Panc1 (cell line): Measurements from ENCODE around the gene AKAP13. TPM values are rescaled to one million over a fixed set of nuclear protein-coding genes. Genes with fewer than 3 reads are reported as not detected.

Experiments used
- ATAC-seq: fragments of 200-7000 bp; cut with Tn5 transposase; 2 replicates; pipeline ENCODE4 v1.9.1; 2020; ENCODE audit warnings: mild to moderate bottlenecking, moderate library complexity
- BruUV-seq: library from RNA; stranded (reverse); fragments of 400-500 nt; replicated peaks from 2 replicates; lab custom pipeline; 2021; lab: Mats Ljungman, UMichigan
- CTCF ChIA-PET: fragments of 300-600 bp; sonication (Branson Sonifier 250); formaldehyde crosslinking; loops from one replicate; lab custom pipeline; 2022; ENCODE audit warnings: antibody characterized with exemption; lab: Charles Lee
- POLR2A ChIA-PET: fragments of 300-600 bp; sonication (Branson Sonifier 250); formaldehyde crosslinking; loops from one replicate; lab custom pipeline; 2022; ENCODE audit warnings: antibody characterized with exemption; lab: Charles Lee
- DNase-seq: peaks from one replicate; pipeline ENCODE4 v3.0.0-alpha.2; 2010; ENCODE audit warnings: low read depth, low spot score
- H3K27ac ChIP-seq: 2 replicates; pipeline ENCODE4 v1.5.1; 2011; ENCODE audit warnings: mild to moderate bottlenecking, low read length, inconsistent platforms
- H3K27me3 ChIP-seq: fragments of 200-500 bp; sonication (Bioruptor generic); 2 replicates; pipeline ENCODE4 v1.6.0; 2014; ENCODE audit warnings: low read length, inconsistent platforms; ENCODE audit not compliant: control insufficient read depth, insufficient read depth
- H3K36me3 ChIP-seq: fragments of 200-500 bp; sonication (Bioruptor generic); 2 replicates; pipeline ENCODE4 v1.5.1; 2014; ENCODE audit warnings: inconsistent platforms, mild to moderate bottlenecking, low read length, moderate library complexity; ENCODE audit not compliant: control insufficient read depth, insufficient read depth
- H3K4me1 ChIP-seq: 2 replicates; pipeline ENCODE4 v1.5.1; 2011; ENCODE audit warnings: inconsistent platforms, mild to moderate bottlenecking, low read length, moderate library complexity; ENCODE audit not compliant: control insufficient read depth, insufficient read depth
- H3K4me3 ChIP-seq, 2 experiments: 2 replicates each; pipeline ENCODE4 v1.5.1; 2011 to 2012; ENCODE audit warnings: low read depth in 2 of 2, low read length in 2 of 2, mild to moderate bottlenecking in 2 of 2, inconsistent platforms in 1 of 2, moderate library complexity in 1 of 2
- H3K9me3 ChIP-seq: fragments of 200-500 bp; sonication (Bioruptor generic); 2 replicates; pipeline ENCODE4 v1.5.1; 2014; ENCODE audit warnings: low read depth, mild to moderate bottlenecking, inconsistent platforms, low read length, moderate library complexity; ENCODE audit not compliant: control insufficient read depth, insufficient read depth
- POLR2AphosphoS5 ChIP-seq: IDR thresholded peaks from 2 replicates; pipeline ENCODE4 v1.6.1; 2012; ENCODE audit warnings: mild to moderate bottlenecking, low read depth, low read length, moderate library complexity
- SIN3A ChIP-seq: IDR thresholded peaks from 2 replicates; pipeline ENCODE4 v1.6.1; 2012; ENCODE audit warnings: low read depth, mild to moderate bottlenecking, low read length, moderate library complexity, borderline replicate concordance; ENCODE audit not compliant: insufficient read depth
- TCF7L2 ChIP-seq: IDR thresholded peaks from 2 replicates; pipeline ENCODE4 v1.6.1; 2011; ENCODE audit warnings: mild to moderate bottlenecking, low read depth, low read length, inconsistent platforms
- in situ Hi-C: cut with HindIII; loops from 2 replicates; pipeline ENCODE4 v1.10.0; 2016; ENCODE audit warnings: low sequenced_read_pairs, low pct_unique_long_range_greater_than_20kb
- intact Hi-C: fragments of 100-400 bp; cut with micrococcal nuclease; formaldehyde crosslinking; loops from one replicate; pipeline ENCODE4 v1.10.0; 2022; ENCODE audit not compliant: unreplicated experiment
- total RNA-seq: library from RNA; stranded (reverse); gene quantifications from one replicate; pipeline ENCODE4 v1.2.1, GENCODE V29; 2021; ENCODE audit not compliant: unreplicated experiment
- TF ChIP-seq, protein P1 (sequence below), 2 experiments: IDR thresholded peaks; 2 replicates each; pipeline ENCODE4 v1.6.1; 2011 to 2012; ENCODE audit warnings: low read depth in 2 of 2, control low read depth in 1 of 2, low read length in 1 of 2, mild to moderate bottlenecking in 1 of 2, moderate library complexity in 1 of 2; ENCODE audit not compliant: insufficient read depth in 1 of 2
- TF ChIP-seq, protein P2 (sequence below): fragments of 450-650 bp; IDR thresholded peaks from 2 replicates; pipeline ENCODE4 v1.5.1; 2017; ENCODE audit warnings: mild to moderate bottlenecking

AKAP13 gene
- total RNA-seq, 1 experiment from 2014 or later = 94.2 TPM

DNA sequence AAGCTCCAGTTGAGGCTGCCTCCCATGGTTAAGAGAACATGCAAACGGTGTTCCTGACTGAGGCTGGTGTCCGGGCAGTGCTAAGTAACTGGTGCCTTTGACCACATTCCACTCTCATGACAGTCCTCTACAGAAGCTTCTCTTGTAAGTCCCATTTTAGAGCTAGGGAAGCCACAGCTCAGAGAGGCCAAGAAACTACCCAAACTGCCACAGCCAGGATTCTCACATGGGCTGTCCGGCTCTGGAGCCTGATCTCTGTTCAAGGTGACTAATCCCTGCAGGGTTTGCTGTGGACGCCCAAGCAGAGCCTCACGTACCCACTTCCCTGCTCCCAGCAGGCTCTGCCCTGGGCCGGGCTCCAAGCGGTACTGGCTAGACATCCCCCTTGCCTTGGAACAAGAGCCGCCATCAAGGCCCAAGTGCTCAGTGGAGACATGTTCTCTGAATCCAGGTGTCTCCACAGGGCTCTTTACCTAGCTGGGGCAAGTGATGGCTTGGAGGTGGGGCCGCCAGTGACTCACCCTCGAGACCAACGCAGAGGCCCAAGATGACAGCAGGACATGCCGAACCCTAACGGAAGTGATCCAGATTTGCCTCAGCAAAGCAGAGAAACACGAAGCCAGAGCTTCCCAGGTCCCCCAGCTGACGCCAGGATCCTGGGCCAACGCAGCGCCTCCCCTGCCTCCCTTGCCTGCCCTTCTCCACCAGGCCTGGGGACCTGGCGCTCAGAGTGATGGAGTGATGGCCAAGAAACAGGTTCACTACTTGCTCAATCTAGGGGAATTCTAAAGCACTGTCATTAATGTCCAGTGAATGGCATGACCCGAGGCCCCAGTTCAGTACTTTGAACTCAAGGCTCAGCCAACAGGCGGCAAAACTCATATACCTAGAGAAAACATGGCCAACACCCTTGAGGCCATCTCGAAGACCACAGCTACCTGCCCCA, 390.0 kb downstream of the AKAP13 start:
- intact Hi-C loops = no loop called here
- BruUV-seq = no TSS peak
- TF ChIP-seq, protein P1, sequence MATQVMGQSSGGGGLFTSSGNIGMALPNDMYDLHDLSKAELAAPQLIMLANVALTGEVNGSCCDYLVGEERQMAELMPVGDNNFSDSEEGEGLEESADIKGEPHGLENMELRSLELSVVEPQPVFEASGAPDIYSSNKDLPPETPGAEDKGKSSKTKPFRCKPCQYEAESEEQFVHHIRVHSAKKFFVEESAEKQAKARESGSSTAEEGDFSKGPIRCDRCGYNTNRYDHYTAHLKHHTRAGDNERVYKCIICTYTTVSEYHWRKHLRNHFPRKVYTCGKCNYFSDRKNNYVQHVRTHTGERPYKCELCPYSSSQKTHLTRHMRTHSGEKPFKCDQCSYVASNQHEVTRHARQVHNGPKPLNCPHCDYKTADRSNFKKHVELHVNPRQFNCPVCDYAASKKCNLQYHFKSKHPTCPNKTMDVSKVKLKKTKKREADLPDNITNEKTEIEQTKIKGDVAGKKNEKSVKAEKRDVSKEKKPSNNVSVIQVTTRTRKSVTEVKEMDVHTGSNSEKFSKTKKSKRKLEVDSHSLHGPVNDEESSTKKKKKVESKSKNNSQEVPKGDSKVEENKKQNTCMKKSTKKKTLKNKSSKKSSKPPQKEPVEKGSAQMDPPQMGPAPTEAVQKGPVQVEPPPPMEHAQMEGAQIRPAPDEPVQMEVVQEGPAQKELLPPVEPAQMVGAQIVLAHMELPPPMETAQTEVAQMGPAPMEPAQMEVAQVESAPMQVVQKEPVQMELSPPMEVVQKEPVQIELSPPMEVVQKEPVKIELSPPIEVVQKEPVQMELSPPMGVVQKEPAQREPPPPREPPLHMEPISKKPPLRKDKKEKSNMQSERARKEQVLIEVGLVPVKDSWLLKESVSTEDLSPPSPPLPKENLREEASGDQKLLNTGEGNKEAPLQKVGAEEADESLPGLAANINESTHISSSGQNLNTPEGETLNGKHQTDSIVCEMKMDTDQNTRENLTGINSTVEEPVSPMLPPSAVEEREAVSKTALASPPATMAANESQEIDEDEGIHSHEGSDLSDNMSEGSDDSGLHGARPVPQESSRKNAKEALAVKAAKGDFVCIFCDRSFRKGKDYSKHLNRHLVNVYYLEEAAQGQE (IDR thresholded peaks at IDR 0.05; ENCODE audit: insufficient read depth in 1 of 2, low read depth in 2 of 2, low read length in 1 of 2) = no peak
- TF ChIP-seq, protein P2, sequence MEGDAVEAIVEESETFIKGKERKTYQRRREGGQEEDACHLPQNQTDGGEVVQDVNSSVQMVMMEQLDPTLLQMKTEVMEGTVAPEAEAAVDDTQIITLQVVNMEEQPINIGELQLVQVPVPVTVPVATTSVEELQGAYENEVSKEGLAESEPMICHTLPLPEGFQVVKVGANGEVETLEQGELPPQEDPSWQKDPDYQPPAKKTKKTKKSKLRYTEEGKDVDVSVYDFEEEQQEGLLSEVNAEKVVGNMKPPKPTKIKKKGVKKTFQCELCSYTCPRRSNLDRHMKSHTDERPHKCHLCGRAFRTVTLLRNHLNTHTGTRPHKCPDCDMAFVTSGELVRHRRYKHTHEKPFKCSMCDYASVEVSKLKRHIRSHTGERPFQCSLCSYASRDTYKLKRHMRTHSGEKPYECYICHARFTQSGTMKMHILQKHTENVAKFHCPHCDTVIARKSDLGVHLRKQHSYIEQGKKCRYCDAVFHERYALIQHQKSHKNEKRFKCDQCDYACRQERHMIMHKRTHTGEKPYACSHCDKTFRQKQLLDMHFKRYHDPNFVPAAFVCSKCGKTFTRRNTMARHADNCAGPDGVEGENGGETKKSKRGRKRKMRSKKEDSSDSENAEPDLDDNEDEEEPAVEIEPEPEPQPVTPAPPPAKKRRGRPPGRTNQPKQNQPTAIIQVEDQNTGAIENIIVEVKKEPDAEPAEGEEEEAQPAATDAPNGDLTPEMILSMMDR = no peak

DNA sequence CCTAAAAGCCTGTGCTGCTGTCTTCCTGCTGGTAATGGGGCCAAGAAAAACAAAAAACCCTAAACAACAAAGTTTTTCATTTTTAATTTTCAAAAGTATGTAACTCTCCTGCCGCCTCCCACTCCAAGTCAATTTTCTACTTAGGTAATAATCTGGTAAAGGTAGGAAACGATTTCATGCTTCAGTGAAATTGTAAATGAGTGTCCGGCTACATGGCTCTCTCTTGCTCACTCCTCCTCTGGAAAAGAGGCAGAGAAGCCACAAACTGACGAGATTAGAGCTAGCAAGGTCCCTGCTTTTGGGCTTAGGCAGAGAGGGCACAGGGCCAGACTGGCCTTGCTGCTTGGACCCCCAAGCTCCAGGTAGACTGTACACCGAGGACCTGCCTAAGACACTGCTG, 390.9 kb downstream of the AKAP13 start:
- ChIA-PET CTCF (no interaction called here), POLR2A (no interaction called here)
- H3K27me3 ChIP-seq = no peaks in the 10 kb centered on the region
- H3K27ac ChIP-seq = no peak overlapping the region
- ATAC-seq (no peak), DNase-seq (no peak)
- BruUV-seq = no TSS peak
- H3K4me1 ChIP-seq = no peaks in the 10 kb centered on the region
- in situ Hi-C loops = no loop called here
- H3K9me3 ChIP-seq = no peaks in the 10 kb centered on the region
- H3K4me3 ChIP-seq = no peak overlapping the region
- no peak for TF ChIP-seq TCF7L2
- TF ChIP-seq SIN3A = no peak
- TF ChIP-seq, protein P2 = no peak
- no peak for TF ChIP-seq POLR2AphosphoS5
- TF ChIP-seq, protein P1 (IDR thresholded peaks at IDR 0.05; ENCODE audit: insufficient read depth in 1 of 2, low read depth in 2 of 2, low read length in 1 of 2) = no peak
- H3K36me3 ChIP-seq = no peaks in the 10 kb centered on the region
- intact Hi-C loops = no loop called here

More for the DNA sequence above, 390.0 kb downstream of the AKAP13 start:
- CTCF ChIA-PET = interaction anchor here (0.8 kb wide), 1 partner anchor 10 kb away, joined by 3 read pairs; no protein-coding TSS in a partner anchor
- Histone ChIP-seq H3K36me3 (no peaks in the 10 kb centered on the region), H3K4me1 (no peaks in the 10 kb centered on the region), H3K4me3 (no peak overlapping the region), H3K27ac (no peak overlapping the region), H3K27me3 (no peaks in the 10 kb centered on the region), H3K9me3 (no peaks in the 10 kb centered on the region)
- ATAC-seq (0 out of 2 replicates have a peak, but pooled peaks have one; percentile 15), DNase-seq (no peak)
- in situ Hi-C loops = no loop called here
- POLR2A ChIA-PET = no interaction called here
